Coronary artery (tissue), 2 donors: Measurements from ENCODE around the gene GALK2.

Source experiments
- DNase-seq: peaks from one replicate; pipeline ENCODE4 v3.0.0-alpha.2; 2017; ENCODE audit warnings: low spot score
- H3K27ac ChIP-seq, 2 donors: fragments of 200-600 bp; sonication (generic); one replicate each; pipeline ENCODE4 v1.5.1; 2016 to 2019
- H3K4me3 ChIP-seq: fragments of 200-600 bp; sonication (generic); 2 replicates; pipeline ENCODE4 v1.5.1; 2016; ENCODE audit warnings: mild to moderate bottlenecking, moderate library complexity
- TF ChIP-seq, protein P1 (sequence below): fragments of 200-600 bp; sonication (generic); IDR thresholded peaks from one replicate; pipeline ENCODE4 v1.5.1; 2019; ENCODE audit warnings: antibody characterized with exemption

The GALK2 gene

DNA sequence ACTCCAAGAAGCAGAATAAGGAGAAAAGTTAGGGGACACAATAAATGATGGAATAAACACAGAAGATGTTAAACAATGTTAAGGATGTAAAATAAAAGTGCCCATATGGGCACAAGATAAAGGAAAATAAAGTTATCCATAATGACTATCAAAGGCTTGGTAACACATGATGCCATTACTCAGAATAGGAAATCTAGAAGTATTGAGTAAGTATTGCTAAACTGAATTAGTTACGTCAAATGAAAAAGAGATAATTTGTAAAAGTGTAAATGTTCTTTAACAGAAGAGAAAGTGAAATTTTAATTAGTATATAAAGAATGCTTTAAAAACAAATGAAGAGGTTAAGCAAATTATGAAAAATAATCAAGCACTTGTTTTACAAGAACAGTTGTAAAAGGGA lies 21.3 kb upstream of the GALK2 start:
- no peak overlapping the region for H3K27ac ChIP-seq
- DNase-seq = no peak
- TF ChIP-seq, protein P1, sequence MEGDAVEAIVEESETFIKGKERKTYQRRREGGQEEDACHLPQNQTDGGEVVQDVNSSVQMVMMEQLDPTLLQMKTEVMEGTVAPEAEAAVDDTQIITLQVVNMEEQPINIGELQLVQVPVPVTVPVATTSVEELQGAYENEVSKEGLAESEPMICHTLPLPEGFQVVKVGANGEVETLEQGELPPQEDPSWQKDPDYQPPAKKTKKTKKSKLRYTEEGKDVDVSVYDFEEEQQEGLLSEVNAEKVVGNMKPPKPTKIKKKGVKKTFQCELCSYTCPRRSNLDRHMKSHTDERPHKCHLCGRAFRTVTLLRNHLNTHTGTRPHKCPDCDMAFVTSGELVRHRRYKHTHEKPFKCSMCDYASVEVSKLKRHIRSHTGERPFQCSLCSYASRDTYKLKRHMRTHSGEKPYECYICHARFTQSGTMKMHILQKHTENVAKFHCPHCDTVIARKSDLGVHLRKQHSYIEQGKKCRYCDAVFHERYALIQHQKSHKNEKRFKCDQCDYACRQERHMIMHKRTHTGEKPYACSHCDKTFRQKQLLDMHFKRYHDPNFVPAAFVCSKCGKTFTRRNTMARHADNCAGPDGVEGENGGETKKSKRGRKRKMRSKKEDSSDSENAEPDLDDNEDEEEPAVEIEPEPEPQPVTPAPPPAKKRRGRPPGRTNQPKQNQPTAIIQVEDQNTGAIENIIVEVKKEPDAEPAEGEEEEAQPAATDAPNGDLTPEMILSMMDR = no peak
- H3K4me3 ChIP-seq = no peak overlapping the region

DNA sequence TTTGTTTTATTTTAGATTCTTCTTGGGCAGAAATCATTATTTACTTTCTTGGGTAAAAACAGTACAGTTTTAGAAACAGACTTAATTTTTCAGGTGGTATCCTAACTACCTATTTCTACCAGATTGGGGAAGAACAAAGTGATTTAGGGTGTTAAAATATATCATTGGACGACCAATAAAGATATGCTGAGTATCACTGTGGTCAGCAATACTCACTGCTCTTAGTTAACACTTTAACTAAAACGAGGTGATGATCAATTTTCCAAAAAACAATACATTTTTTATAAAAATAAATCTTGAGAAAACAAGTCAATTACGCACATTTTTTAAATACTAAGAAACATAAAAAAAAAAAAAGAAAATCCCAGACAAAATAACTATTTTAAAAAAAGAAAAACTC lies 18.2 kb upstream of the GALK2 start:
- TF ChIP-seq, protein P1 = no peak
- no peak for DNase-seq
- Histone ChIP-seq H3K27ac (no peak overlapping the region), H3K4me3 (no peak overlapping the region)

DNA sequence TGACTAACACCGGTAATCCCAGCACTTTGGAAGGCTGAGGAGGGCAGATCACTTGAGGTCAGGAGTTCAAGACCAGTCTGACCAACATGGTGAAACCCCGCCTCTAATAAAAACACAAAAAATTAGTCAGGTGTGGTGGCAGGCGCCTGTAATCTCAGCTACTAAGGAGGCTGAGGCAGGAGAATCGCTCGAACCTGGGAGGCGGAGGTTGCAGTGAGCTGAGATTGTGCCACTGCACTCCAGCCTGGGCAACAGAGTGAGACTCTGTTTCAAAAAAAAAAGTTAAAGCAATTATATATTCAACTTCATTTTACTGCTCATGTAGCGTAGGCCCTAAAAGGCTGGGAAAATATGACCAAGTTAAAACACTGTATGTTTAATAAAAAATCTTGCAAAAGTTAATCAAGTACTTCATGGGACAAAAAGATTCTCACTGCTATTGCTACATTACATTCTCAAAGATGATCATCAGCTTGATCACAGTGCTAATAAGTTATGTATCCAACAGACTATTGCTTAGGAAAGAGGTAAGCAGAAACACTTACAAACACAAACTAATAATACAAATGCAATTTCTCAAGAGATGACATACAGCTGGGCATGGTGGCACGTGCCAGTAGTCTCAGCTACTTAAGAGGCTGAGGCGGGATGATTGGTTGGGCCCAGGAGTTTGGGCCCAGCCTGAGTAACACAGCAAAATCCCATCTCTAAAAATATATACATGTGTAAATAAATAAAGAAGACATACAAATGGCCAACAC lies 17.3 kb upstream of the GALK2 start:
- DNase-seq = no peak
- Histone ChIP-seq H3K27ac (no peak overlapping the region), H3K4me3 (no peak overlapping the region)
- TF ChIP-seq, protein P1 = no peak

DNA sequence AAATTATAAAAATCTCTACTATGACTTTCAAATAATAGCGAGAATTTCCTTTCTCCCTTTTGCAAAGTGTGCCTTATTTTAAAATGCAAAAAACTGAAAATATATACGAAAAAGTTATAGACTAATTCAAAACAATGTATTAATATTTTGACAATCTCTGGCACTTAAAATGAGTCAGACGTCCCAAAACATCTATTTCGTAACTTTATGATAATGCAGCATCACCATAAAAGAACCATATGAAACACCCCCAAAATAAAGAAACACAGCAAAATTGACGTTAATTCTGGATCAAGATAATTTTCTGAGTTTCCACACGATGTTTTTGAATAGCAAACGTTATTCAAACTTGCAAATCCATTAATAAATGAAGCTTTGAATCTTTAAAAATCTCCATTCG lies 15.7 kb upstream of the GALK2 start:
- TF ChIP-seq, protein P1 = no peak

DNA sequence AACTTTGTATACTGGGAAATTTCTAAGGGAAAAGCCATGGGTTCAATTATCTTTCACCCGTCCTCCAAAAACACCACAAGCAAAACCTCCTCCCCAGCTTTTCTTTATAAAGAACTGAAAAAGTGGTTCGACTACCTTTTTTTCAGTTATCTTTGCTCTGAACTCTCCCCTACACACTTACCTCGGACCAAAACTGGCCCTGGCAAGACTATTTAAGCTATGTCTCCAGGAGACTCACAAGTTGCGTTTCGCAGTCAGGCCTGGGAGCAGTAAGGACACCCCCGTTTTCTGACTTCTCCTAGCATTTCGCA lies 15.3 kb upstream of the GALK2 start:
- no peak for DNase-seq
- Histone ChIP-seq H3K27ac (peak overlapping the region; percentile 88 to 99), H3K4me3 (peak overlapping the region; percentile 91)
- TF ChIP-seq, protein P1 = no peak

More for the DNA sequence above, 15.7 kb upstream of the GALK2 start:
- DNase-seq = no peak
- Histone ChIP-seq H3K27ac (peak overlapping the region in 1 of 2 donors; percentile 99), H3K4me3 (peak overlapping the region; percentile 91)

DNA sequence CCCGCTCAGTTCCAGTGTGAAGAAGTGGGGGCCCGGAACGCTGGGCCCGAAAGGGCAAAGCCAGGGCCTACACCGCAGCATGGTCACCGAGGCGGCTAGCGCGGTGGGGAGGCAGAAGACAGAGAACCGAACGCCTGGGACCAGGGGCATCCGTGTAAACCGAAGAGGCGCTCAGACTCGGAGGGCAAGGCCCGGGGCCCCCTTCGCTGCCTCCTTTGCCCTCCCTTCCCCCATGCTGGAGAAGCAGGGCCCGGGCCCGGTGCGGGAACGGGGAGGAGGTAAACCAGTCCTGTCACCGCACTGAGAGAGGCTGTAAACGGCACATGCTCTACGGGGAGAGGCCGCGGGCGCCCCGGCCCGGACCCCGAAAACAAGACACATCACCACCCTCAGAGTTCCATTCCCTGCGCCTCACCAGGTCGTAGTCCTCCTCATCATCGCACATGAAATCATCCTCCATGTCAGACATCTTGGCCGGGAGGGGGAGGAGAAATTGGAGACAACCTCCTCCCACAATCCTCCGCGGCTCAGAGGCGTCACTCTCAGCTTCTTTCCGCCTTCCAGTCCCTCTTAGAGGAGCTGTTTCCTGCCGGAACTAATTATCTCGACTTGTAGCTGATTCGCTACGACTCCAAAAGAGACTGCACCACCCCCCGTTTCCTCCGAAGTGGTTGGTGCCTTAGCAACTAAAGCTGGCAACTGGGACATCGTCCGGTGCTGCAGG lies 14.8 kb upstream of the GALK2 start, which contains the start of gene COPS2:
Gene COPS2 (minus strand): TSS at position 490 of the 724 bp plus-strand sequence. CDS start 21 bp downstream, at position 469.
- H3K27ac ChIP-seq = peak within 1 kb of the TSS; percentile 88 to 99

More for the DNA sequence above, 14.8 kb upstream of the GALK2 start, which contains the start of gene COPS2:
- peak within 1 kb of the TSS; percentile 91 for H3K4me3 ChIP-seq
- TF ChIP-seq, protein P1 = no peak
- peak; percentile 95 for DNase-seq
